Inferior parietal cortex (tissue), 1 donor: ENCODE results near the gene HIPK2.

Source experiments
- DNase-seq: peaks from one replicate; pipeline ENCODE4 v3.0.0-alpha.2; 2016; ENCODE audit errors: extremely low spot score

HIPK2 gene

DNA sequence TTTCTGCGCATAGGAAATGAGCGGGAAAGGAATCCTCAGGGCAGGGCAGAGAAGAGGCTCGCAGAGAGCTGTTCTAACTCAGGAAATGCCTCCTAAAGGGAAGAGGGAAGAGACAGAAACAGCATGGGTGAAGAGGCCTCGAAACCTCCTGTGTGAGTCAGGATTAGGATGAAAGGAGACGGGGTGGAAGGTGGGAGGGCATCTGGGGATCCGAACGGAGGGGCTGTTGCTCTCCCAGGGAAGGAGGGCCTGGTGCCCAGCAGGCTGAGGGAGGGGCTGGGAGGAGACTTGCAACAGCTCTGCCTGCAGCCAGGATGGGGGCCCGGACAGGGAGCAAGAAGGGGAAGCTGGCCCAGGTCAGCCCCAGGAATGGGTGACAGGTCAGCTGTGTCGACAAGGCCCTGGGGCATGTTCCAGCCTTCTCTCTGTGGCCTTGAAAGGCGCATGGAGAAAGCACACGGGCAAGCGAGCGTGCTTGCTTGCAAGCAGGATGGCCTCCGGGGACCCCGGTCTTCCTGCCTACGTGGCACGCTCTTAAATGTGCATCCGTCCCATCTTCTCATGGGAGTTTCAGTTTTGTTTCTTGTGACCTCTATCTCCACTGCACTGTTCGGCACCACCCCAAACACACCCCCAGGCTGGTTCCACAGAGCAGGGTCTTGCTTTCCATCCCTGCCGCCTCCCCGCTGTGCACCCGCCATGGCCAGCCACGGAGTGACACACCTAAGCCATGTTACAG lies 63.5 kb downstream of the HIPK2 start:
- no peak for DNase-seq

DNA sequence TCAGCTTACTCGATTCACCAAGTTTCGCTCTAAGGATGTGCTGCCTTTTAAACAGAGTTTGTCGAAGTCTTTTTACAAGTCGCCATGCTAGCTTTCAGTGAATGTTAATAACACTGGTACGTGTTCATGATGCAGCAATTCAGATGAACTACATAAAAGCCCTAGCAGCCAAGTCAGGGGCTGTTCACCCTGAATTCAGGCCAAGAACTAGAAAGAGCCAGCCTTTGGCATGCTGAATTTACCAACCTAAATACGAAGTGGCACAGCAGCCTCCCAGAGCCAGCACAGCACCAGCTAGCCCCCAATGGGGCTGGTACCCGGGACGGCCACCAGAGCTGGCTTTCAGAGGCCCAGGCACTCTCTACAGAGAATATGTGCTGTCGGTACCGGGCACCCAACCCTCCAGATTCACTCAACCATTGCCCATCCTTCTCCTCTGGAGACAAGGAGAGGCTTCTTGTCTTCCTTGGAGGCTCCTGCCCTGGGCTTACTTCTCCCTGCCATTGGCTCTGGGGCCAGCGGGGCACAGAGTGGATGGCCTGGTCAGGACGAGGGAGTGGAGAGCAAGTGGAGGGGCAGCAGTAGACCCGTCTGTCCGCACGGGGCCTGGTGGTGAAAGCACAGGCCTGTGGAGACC lies 64.2 kb downstream of the HIPK2 start:
- DNase-seq = no peak

DNA sequence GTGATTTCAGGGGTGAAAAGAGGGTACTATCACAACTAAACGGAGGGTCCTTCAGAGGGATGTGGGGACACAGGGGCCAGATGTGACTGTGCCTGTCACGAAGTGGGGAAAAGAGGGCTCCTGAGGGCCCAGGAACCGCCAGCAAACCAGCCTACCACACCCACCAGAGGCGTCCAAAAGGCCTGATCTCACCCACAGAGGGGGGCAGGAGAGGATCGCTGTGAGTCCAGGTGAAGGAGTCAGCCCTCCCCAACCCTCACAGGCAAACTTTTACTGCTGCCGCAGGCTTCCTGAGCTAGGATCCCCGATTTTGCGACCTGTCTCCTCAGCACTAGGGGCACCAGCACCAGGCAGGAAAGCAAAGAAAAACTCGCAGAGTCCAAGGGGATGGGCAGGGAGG lies 64.7 kb downstream of the HIPK2 start:
- no peak for DNase-seq

GRCh38 chr7:139711991-139712743 lies 65.6 kb downstream of the HIPK2 start:
- DNase-seq = no peak

DNA sequence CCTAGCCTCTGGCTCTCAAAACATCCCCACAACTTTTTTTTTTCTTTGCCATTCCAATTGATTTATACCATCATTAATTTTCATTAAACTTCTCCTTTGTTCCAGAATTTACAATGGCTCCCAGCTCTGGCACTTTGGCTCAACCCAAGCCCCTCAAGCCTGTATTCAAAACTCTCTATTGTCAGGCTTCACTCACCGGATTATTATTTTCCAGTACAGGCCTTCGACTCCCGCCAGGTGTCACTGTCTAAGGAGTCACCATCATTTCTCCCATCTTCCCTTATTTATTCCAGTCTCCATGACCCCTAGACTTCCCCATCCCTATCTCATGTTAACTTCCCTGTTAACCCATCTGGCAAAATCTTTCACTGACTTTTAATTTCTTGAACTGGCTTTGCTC lies 67.8 kb downstream of the HIPK2 start:
- no peak for DNase-seq

DNA sequence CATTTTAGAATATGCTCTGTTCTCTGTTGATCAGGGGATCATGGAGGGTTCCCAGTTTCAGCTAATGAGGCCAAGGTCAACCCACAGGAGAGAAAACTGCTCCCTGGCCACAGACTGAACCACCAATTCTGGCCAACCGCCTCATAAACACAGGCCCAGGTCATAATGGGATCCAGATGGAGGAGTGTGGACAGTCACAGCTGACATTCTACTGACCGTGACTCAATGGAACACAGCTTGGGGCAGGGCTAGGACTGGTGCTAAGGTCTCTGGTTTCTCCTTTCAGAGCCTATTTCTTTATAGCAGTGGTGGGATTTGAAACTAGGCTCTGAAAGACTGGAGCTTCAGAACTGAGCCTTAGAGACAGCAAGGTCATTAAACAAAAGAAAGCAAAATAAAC lies 68.3 kb downstream of the HIPK2 start:
- no peak for DNase-seq

DNA sequence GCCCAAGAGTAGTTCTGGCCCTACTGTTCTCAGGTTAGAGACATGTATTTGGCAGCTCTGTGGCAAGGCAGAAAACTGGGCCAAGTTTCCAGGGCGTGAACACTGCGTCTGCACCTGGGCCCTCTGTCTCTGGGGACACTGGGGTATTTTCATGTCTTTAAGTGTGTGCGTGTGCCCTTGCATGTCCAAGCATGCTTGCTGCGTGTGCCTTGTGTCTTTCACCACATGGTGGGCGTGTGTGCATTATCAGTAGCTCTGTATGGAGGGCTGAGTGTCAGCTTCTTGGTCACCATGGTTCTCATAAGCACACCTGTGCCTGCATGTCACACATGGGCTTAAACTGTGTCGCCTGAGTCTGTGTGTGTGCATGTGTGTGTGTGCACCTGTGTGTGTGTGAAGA lies 69.3 kb downstream of the HIPK2 start:
- DNase-seq = no peak

DNA sequence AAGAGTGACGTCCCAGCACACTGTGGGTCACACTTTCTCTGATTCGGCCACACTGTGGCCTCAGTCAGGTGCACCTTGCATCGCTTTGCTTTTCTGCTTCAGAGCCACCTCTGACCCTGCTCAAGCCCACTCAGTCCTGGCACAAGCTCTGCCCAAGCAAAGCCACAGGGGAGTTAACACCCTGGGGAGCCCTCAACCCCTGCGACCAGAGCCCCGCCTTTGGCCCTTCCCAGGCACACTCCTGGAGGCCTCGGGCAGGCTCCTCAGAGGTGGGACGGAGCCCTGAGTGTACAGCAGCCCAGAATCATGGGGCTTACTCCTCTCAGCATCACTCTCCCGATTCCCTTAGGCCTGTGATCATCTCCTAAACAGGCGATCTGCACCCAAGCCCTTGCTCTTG lies 71.0 kb downstream of the HIPK2 start:
- no peak for DNase-seq

DNA sequence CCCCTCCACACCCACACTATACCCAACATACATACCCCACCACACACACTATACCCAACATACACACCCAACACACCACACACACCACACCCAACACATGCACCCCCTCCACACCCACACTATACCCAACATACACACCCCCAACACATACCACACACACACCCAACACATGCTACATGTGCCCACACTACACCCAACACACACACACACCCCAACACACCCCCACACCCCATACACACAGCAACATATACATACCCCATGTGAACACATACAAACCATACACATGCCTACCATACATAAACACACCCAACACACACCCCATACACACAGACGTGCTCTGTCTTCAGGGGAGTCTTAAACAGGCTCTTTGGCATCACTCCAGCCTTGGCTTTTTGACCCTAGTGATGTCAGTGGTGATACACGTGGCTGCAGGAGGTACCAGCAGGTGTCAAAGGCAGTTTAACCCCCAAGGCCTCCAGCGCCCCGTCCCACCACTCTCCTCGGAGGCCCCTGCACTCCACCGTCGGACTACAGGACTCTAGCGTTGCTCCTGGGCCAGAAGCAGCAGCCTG lies 73.4 kb downstream of the HIPK2 start:
- no peak for DNase-seq

- DNase-seq = no peak
Observed at GRCh38 chr7:139703487-139704307, 74.1 kb downstream of the HIPK2 start.

- DNase-seq = no peak
Observed at GRCh38 chr7:139702811-139703486, 74.8 kb downstream of the HIPK2 start.

- no peak for DNase-seq
Observed at GRCh38 chr7:139702313-139702731, 75.5 kb downstream of the HIPK2 start.

GRCh38 chr7:139701908-139702307 lies 75.9 kb downstream of the HIPK2 start:
- DNase-seq = no peak

DNA sequence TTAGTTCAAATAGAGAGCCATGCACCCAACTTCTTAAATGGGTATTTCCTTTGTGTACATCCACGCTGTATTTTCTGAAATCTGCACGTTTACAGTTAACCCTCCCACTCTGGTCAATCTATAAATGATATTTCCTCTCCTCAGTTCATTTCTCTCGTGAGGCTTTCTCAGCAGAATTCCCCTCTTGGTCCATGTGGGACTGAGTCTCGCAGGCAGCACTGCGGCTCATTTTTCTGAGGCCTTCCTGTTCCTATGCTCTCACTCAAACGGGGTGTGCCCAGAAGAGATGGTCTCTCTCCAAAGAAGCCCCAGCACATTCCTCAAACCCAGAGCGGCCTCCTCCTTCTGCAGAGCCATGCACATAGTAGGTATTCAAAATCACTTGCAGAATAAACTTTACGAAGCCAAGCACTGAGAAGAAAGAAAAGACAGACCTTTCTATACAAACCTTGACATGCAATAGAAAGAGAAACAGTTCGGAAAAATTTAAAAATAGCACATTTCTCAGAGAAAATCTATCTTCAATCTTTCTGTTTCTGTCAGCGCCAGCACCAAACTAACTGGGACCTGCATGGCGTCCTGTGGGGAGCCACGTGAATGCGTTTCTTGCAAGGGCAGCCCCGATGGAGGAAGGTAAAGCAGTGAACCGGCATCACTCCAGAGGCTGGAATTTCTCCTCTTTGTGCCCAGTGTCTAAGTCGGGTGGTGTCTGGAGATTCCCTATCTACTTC lies 77.1 kb downstream of the HIPK2 start:
- DNase-seq = no peak

- DNase-seq = no peak
Observed at GRCh38 chr7:139699640-139700504, 77.9 kb downstream of the HIPK2 start.

- DNase-seq = no peak
Observed at GRCh38 chr7:139698844-139699243, 79.0 kb downstream of the HIPK2 start.

GRCh38 chr7:139698278-139698677 lies 79.5 kb downstream of the HIPK2 start:
- no peak for DNase-seq

DNA sequence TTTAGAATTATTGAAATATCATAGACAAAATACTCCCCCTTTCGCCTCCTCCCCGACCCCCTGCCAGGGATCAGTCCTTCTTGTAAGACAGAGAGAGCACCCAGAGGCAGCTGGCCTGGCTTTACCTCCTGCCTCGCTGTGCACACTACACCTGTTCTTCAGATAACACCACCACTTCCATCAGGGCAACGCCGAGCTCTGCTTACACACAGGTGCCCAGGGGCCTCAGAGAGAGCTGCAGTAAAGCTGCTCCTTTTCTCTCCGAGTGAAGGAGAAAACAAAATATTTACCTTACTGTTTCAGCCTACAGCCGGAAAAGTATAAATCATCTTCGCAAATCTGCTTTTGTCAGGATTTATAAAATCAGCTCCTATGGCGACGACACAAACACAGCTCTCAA lies 80.7 kb downstream of the HIPK2 start:
- DNase-seq = no peak

GRCh38 chr7:139696552-139696951 lies 81.2 kb downstream of the HIPK2 start:
- no peak for DNase-seq
